IPS DF 19.7 (cell line): Measurements from ENCODE around the gene KRTAP3-2.
"Not testable (repeated sequence)": the region's sequence is repeated elsewhere in the genome, so short reads cannot be mapped to it uniquely, and the experiment has no call there.

Experiments used
- DNase-seq: peaks from one replicate; pipeline ENCODE4 v3.0.0-alpha.2; 2013; ENCODE audit warnings: low read depth, low spot score

KRTAP3-2 gene

DNA sequence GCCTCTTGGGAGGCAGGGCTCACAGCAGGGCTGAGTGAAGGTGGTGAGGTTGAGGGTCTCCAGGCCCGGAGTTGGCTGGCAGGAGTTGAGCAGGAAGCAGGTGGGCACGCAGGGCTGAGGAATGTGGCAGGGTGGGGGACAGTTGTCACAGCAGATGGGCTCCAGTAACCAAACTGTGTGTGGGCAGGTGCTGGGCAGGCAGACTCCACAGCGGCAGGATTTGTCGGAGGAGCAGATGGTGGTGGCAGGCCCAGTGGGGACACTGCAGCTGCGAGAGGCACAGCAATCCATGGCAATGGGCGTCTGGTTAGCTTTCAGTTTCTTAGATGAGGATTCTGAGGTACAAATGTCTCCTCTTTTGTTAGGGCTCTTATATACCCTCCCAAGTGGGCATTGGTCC lies at the start of gene KRTAP3-2:
KRTAP3-2 (minus strand) TSS at position 344 of the 400 bp plus-strand sequence; CDS start at position 291, 53 bp downstream.
- DNase-seq = not testable (repeated sequence)

DNA sequence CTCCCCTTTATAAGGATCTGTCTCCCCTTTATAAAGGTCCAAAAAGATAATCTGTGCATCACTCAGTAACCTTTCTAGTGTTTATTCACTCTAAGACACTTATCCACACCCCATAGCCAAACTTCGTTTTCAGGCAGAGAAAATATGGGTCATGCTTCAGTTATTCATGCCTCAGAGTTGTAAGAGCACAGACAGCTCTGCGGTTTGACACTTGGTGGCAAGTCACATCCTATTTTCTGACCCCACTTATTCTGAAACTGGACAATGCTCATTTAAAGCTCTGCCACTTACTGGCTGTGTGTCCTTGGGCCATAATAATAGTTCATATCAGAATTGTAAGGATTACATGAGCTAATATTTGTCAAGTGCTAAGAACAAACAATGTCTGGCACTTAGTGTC lies 49.4 kb upstream of the KRTAP3-2 start:
- DNase-seq = no peak

DNA sequence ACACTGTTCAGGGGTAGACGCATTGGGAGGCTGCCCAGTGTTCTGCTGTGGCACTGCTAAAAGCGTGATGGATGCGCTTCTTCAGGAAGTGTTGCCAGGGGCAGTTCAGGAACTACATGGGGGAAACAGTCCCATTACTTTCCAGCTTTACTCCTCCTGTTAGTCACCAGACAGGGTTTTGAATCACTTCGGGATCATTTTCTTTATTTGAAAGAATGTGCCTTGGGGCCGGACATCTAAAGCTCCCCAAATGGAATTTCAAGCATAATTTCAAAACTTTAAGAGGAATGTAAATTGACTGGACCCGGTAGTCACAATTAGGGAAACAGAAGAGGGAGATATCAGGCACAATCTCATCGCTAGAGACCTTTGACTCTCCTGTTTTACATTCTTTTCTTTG lies 48.7 kb upstream of the KRTAP3-2 start:
- DNase-seq = no peak

DNA sequence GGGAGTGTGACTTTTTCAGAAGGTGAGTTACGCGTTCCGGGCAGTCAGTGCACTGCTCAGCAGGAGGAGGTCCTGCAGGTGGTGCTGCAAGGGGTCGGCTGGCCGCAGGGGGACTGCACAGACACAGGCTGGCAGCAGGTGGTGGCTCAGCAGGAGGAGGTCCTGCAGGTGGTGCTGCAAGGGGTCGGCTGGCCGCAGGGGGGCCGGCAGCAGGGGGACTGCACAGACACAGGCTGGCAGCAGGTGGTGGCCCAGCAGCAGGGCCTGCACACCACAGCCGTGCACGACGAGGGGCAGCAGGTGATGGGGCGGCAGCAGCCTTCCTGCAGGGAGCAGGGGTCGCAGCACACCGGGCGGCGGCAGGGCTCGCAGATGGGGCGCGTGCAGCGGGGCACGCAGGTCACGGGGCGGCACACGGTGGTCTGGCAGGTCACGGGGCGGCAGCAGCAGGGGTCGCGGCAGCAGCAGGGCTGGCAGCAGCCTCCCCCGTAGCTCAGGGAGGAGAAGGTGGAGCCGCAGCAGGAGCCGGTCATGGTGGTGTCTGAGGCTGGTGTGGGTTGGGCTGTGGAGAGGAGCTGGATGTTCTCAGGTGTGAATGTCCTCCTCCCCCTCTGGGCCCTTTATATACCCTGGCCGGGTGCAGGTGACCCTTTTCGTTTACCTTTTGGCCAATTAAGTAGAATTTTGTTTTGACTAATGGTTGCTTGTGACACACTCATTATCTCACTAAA lies 47.2 kb upstream of the KRTAP3-2 start, which contains the start of gene KRTAP2-1:
KRTAP2-1 (minus strand) TSS at position 582 of the 731 bp plus-strand sequence; CDS start at position 533, 49 bp downstream.
- DNase-seq = not testable (repeated sequence)

DNA sequence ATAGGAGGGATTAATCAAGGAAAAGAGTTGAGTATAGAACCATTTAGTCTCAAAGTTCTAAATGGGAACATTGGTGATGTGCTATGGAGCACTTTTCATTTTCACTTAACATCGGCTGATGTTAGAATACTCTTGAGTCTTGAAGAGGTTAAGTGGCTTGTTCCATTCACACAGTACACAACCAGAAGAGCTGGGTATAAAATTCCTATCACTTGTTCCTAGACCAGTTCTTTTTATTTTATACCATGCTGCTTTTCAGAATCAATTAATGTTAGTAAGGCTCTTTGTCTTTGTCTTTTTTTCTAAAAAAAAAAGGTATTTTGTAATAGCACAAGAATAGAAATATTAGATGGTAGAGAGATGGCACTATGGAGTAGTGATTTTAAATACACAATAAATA lies 43.2 kb upstream of the KRTAP3-2 start:
- no peak for DNase-seq

DNA sequence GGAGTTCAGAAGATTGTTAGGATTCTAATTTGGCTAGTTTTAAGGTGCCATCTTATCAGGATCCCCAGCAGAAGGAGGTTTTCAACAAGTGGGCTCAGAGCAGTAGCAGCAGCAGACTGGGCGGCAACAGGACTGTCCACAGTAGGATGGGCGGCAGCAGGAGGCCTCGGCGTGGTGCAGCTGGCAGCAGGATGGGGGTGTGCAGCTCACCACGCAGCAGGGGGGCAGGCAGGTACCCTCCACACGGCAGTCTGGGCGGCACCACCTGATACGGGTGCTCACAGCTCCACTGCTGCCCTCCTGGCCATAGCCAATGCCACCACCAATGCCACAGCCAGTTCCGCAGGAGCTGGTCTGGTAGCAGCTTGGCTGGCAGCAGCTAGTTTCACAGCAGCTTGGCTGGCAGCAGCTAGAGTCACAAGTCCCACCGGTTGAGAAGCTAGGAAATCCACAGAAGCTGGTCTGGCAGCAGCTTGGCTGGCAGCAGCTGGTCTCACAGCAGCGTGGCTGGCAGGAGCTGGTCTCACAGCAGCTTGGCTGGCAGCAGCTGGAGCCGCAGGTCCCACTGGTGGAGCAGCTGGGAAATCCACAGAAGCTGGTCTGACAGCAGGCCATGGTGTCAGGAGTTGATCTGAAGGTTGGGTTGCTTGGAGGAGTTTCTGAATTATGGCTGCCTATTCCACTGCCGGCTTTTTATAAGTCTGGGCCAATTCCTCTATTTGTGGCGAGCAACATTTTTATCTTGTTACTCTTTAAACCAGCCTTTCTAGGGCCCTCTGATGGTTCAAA lies 41.3 kb upstream of the KRTAP3-2 start, which contains the start of gene KRTAP1-1:
KRTAP1-1 (minus strand) TSS at position 668 of the 789 bp plus-strand sequence; CDS start at position 615, 53 bp downstream.
- DNase-seq = not testable (repeated sequence)

DNA sequence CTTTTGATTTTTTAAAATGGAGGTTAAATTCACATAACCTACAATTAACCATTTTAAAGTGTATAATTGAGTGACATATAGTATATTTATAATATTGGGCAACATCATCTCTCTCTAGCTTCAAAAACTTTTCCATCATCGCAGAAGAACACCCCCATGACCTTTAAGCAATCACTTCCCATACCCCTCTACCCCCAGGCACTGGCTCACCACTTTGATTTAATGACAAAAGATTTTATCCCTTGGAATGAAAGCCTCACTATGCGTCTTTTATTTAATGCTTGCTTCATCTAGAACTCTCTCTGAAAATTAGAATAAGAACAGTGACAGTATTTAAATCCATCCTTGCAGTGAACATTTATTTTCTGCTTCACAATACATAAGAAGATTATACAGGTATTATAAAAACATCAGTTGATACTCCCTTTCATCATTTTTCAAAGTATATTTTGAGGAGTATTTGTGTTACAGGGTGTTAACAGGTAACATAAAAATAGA lies 38.2 kb upstream of the KRTAP3-2 start:
- DNase-seq = no peak

DNA sequence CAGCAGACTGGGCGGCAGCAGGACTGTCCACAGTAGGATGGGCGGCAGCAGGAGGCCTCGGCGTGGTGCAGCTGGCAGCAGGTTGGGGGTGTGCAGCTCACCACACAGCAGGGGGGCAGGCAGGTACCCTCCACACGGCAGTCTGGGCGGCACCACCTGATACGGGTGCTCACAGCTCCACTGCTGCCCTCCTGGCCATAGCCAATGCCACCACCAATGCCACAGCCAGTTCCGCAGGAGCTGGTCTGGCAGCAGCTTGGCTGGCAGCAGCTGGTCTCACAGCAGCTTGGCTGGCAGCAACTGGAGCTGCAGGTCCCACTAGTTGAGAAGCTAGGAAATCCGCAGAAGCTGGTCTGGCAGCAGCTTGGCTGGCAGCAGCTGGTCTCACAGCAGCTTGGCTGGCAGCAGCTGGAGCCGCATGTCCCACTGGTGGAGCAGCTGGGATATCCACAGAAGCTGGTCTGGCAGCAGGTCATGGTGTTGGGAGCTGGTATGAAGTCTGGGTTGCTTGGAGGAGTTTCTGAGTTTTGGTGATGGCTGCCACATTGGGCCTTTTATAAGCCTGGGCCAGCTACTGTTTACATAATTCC lies 34.7 kb upstream of the KRTAP3-2 start, which contains the start of gene KRTAP1-3:
KRTAP1-3 (minus strand) TSS at position 529 of the 590 bp plus-strand sequence; CDS start at position 476, 53 bp downstream.
- not testable (repeated sequence) for DNase-seq

DNA sequence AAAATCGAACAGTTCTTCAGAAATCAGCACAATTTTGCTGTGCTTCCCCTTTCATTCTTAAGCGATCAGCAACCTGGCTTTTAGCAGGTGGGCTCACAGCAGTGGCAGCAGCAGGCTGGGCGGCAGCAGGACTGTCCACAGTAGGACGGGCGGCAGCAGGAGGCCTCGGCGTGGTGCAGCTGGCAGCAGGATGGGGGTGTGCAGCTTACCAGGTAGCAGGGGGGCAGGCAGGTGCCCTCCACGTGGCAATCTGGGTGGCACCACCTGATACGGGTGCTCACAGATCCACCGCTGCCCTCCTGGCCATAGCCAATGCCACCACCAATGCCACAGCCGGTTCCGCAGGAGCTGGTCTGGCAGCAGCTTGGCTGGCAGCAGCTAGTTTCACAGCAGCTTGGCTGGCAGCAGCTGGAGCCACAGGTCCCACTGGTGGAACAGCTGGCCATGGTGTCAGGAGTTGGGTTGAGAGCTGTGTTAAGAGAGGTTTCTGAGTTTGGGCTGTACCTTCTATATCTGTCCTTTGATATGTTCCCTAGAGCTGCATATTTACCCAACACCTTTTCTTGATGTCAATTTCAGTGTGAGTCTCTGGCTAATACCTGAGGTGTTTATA lies 30.0 kb upstream of the KRTAP3-2 start, which contains the start of gene KRTAP1-4:
KRTAP1-4 (minus strand) TSS at position 563 of the 613 bp plus-strand sequence; CDS start at position 446, 117 bp downstream.
- no peak for DNase-seq

DNA sequence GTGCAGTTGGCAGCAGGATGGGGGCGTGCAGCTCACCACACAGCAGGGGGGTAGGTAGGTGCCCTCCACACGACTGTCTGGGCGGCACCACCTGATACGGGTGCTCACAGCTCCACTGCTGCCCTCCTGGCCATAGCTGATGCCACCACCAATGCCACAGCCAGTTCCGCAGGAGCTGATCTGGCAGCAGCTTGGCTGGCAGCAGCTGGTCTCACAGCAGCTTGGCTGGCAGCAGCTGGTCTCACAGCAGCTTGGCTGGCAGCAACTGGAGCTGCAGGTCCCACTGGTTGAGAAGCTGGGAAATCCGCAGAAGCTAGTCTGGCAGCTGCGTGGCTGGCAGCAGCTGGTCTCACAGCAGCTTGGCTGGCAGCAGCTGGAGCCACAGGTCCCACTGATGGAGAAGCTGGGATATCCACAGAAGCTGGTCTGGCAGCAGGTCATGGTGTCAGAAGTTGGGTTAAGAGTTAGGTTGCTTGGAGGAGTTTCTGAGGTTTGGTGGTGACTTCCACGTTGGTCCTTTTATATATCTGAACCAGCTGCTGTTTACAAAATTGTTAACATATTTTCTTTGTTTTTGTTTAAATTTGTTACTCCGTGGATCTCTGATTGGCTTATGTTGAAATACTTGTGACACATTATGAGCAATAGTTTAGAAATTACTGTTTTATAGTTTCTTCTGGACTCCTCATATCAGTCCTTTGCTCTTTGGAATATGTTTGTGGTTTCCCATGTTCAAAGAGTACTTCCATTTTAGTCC lies 27.2 kb upstream of the KRTAP3-2 start, which contains the start of gene KRTAP1-5:
KRTAP1-5 (minus strand) TSS at position 494 of the 757 bp plus-strand sequence; CDS start at position 441, 53 bp downstream.
- no peak for DNase-seq

DNA sequence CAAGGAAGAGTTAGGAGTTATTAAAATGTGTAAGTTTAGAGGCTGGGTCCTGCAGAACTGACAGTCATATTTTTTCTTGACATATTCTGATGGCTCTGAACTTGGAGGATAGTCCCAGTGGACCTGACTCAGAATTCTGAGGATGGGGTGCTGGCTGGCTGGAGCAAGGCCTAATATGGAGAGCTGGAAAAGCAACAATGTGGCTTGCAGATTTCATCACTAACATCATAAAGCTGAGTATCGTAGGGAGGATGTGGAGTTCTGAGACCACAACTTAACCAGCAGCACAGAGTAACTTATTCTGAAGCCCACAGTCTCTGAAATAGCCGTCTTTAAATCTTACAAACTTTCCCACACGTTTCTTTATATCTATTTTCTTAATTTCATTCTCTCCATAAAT lies 25.0 kb upstream of the KRTAP3-2 start:
- DNase-seq = no peak

DNA sequence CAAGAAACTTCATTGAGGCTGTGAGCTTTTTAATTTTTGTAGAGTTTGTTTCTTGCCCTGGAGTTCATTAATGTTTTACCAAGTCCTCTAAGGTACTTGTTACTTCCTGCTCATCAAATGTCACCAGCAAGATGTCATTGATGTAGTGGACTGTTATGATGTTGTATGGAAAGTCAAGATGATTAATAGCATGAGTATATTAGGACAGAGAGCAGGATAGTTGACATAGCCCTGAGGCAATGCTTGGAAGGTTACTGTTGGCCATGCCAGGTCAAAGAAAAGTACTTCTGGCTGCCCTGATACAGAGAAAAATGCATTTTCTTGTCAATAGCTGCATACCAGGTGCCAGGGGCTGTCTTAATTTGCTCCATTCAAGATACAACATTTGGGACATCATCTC lies 20.6 kb upstream of the KRTAP3-2 start:
- DNase-seq = no peak

DNA sequence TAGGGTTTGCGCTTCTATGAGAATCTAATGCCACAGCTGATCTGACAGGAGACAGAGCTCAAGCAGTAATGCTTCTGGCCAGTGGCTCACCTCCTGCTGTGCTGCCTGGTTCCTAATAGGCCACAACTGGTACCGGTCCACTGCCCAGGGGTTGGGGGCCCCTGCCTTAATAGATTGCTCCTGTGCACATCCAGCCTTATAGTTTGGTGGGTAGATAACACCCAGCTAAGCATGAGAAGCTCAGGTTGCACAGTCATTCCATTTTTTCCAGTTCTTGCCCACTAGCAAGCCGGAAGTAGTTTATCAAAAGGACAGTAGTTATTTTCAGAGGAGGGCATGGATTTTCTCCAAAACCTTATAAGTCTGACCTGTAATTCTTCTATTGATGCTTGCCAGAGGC lies 19.7 kb upstream of the KRTAP3-2 start:
- no peak for DNase-seq

DNA sequence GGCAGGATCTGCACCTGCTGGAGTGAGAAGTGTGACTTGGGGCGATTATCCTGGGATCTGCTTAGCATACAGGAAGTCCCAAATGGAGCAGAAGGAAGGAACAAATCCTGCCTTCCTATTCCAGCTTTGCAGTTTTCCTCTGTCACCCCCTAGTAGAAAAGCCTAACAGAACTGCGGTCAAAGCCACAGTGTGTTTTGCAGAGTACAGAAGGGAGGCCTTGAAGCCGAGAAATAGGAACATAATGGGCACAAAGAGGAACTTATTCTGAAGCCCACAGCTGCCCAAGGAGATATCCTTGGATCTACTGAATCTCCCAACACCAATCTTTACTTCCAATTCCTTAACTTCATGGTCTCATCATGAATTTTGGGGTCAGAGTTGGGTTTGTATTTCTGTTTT lies 18.8 kb upstream of the KRTAP3-2 start:
- DNase-seq = no peak

DNA sequence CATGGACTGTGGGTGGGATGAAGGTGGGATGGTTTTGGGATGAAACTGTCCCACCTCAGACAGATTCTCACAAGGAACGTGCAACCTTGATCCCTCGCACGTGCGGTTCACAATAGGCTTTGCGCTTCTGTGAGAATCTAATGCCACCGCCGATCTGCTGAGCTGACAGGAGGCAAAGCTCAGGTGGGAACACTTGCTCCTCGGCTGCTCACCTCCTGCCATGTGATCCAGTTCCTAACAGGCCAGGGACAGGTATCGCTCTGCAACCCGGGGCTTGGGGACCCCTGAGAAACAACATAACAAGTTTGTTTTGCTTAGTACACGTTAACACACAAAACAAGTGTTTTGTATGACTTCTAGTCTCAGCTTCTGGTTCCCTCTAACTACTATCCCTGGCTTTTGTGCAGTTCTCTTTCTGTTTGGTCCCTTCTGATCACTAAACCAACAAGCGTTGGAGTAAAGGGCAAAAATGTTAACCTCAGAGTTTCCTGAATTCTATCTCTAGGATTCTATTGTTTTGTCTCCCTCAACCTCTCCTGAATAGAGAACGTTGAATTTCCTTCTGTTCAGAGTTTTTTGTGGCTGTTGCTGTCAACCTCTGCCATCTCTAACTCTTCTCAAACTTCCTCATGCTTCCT lies 17.0 kb upstream of the KRTAP3-2 start:
- DNase-seq = no peak

DNA sequence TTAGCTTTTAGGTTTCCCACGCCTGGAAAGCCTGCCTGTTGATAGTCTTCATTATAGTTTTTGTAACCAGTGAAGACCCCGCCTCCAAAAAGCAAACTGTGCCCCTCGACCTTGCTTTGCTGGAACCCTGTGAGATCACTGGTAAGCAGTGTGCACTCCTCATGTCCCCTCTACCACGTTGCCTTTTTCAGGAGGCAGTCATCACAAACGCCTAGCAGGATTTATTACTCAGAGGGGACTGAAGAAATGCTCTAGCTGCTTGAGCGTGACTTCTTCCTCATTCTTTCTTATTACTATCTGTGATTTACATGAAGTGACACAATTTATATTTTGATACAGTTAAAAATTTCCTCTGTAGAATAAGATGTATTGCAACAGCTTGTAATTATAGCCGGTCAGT lies 15.7 kb upstream of the KRTAP3-2 start:
- DNase-seq = no peak

DNA sequence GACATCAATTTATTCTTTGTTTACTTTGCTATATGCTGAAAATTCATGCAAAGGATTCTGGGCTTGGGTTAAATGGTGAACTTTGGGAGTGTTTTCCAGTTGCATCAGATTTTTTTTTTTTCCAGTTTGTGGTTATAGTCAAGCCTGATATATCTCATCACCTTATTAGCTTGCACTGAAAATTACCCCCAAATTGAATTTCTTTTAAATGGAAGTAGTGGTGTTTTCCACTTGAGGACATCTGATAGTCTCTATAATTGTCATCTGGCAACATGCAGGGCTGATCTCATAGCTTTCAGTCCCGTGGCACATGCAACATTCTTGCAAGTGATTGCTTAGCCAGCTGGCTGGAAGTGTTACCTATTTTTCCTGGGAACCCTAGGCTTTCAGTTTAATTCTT lies 13.9 kb upstream of the KRTAP3-2 start:
- no peak for DNase-seq

DNA sequence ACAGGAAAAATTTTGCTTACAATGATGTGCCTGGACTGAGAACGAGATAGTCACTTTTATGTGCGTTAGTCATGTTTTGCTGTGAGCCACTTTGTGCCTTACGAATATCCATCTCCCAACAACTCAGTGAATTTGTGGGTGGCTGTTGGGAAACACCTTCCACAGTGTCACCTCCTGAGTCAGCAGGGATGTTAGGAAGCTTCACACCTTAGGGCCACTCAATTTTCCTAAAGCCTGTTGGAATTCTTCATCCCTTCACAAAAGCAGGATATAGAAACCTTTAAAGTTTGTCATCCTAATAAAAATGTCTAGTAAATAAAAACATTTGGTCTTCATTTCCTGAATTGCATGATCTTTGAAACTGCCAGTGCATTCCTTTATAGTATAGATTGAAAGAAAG lies 13.5 kb upstream of the KRTAP3-2 start:
- DNase-seq = no peak

DNA sequence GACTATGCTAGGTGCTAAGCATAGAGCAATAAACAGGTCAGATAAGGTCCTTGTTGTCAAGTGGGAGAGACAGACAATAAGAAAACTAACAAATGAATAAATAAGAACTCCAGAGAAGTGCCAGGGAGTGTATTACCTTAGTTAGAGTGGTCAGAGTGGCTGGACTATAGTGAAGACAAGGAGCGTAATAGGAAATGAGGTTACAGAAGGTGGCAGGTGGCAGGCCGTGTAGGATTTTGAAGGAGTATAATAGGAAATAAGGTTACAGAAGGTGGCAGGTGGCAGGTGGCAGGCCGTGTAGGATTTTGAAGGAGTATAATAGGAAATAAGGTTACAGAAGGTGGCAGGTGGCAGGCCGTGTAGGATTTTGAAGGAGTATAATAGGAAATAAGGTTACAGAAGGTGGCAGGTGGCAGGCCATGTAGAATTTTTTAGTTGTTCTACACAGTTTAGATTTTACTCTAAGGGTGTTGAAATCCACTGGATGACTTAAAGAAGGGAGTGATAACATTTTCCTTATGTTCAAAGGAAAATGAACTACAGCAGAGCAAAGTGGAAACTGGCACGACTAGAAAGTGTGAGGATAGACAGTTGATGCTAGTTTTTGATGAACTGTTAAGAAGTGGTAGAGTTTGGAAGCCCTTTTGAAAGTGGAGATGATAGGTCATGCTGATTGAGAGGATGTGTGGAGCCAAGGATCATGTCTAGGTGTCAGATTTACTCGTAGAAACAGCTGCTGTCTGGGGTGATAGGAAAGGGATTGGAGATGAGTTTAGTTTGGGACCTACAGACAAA lies 12.8 kb upstream of the KRTAP3-2 start:
- DNase-seq = no peak
